Stimulated activated CD8-positive, alpha-beta memory T cell treated with anti-CD3 and anti-CD28 coated beads, Interleukin-15, amount 100 ng/mL, for 24 hours (primary cell): ENCODE data around the gene MAP4.

ENCODE experiments used
- DNase-seq: peaks from one replicate; pipeline ENCODE4 v3.0.0-alpha.2; 2020; ENCODE audit warnings: low read depth

Gene MAP4

DNA sequence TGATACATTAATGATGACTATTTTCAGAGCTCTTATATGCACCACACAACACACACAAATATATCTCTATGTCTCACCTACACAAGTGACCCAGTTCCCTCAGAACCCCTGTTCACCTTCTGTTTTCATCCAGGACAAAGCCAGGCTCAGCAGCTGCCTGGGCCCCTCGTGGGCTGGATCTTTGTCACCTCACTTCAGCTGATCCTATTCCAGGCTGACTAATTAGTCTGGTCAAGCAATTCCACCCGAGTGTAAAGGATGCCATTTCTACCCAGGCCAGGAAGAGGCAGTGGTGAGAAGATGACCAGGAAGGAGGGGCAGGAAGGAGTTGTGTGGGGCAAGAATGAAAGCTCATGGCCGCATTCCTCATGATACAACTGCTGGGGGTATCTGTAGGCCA is 151.0 kb downstream of the MAP4 start:
- DNase-seq = no peak

GRCh38 chr3:47863391-47864128 is 152.7 kb downstream of the MAP4 start:
- no peak for DNase-seq

- DNase-seq = no peak
These were observed 156.1 kb downstream of the MAP4 start for GRCh38 chr3:47859956-47860605.

DNA sequence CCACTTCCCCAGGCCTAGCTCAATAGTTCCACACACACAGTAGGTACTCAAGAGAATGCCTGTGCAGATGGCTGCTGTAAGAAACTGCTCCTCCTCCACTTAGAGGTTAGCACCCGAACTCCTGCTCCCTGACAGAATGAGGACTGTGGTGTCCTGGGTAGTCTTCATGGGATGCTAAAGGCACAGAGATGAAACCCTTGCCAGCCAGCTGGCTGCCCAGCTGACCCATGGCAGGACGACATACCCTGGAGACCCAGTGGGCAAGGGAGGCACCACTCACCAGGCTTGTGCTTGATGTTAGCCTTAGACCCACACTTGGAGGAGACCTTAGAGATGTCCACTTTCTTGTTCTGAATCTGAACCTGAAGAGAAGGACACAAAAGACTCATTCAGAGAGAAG is 159.1 kb downstream of the MAP4 start:
- DNase-seq = no peak

- no peak for DNase-seq
These were observed 159.5 kb downstream of the MAP4 start for GRCh38 chr3:47856669-47857068.

GRCh38 chr3:47855461-47856383 is 160.5 kb downstream of the MAP4 start:
- no peak for DNase-seq

DNA sequence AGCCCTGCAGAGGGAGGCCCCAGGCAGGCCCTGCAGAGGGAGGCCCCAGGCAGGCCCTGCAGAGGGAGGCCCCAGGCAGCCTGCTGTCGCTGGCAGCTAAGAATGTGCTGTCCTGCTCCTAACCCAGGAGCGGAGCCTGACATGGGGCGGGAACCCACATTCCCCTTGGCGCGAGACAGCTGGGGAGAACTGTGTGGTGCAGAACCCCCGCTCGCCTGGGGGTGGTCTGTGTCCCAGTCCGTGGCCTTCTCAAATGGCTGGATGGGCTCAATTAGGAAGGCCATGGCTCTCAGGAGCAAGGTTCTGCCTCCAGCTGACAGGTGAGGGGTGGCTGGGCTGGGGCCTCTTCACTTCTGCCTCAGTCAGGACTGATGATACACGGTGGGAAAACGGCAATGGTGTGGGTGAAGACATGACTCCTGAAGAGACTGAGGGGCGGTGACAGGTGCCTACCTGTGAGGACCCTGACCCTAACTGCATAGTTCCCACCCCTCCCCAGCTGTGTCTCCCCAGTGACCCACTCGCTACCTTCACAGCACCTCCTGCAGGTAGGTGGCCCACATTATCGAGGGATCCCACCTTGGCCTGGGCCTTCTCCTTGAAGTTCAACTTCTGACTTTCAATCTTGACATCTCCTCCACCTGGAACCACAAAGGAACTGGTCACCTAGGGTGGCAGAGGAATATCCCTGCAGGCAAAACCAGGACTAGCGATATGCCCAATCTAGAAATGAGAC is 161.3 kb downstream of the MAP4 start:
- no peak for DNase-seq

DNA sequence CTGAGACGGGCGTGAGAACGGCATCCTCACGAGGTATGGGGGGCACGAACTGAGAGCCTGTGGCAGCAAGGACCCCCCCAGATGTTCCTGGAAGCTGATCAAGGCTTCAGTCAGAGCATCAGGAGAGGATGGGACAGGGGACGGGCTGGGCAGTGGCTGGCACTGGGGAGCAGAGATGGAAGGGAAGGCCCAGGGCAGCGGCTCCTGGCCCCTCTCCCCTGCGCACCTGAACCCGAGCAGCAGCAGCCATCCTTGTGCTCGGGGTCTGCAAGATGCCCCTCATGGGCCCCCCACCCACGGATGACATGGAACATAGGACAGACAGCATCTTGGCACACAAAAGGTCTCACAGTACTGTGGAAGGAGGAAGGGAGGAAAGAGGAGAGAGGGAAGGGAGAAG is 161.9 kb downstream of the MAP4 start:
- DNase-seq = no peak

DNA sequence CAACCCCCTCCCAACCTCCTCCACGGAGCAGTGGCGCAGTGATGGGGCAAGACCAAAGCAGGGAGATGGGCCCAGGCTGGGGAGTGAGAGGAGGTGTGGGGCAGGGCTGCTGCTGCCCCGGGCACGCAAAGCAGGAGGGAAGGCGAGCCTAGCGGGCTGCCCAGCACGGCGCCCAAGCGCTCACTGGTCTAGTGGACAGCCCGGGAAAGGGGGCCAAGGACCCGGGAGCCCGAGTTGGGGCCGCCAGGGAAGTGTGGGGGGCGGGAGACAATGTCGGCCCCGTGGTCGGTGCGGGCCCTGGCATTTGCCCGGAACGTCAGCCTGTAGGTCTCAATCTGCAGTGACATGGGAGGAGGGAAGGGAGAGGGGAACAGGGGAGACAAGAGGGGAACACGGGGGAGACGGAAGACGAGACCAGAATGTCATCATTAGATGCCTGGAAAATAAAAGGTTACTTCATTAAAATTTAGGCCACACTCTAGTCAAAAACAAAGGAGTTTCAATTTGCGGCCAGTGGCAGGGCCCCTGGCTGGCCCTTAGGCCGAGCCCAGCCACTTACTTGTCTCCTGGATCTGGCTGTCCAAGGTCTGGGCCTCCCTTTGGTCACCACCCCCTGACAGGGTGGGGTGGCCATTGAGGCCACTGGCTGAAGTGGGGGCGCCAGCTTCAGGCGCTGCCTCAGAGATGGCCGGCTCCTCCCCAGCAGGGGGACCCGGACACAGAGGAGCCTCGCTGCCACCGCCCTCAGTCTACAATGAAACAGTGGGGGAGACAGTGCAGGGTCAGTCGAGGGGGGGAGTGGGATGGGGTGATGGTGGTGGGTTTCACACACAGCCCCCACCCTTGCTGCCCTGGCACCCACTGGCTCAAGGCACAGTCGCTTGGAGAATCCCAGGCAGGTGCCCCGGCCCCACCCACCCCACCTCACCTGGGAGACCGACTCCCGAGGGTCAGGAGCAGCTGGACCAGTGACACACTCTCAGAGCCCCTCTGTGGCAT is 163.3 kb downstream of the MAP4 start:
- no peak for DNase-seq

- no peak for DNase-seq
These were observed 164.2 kb downstream of the MAP4 start for GRCh38 chr3:47851888-47852603.

- no peak for DNase-seq
These were observed 165.4 kb downstream of the MAP4 start for GRCh38 chr3:47850564-47851410.

GRCh38 chr3:47849699-47850563 is 166.3 kb downstream of the MAP4 start:
- DNase-seq = no peak

DNA sequence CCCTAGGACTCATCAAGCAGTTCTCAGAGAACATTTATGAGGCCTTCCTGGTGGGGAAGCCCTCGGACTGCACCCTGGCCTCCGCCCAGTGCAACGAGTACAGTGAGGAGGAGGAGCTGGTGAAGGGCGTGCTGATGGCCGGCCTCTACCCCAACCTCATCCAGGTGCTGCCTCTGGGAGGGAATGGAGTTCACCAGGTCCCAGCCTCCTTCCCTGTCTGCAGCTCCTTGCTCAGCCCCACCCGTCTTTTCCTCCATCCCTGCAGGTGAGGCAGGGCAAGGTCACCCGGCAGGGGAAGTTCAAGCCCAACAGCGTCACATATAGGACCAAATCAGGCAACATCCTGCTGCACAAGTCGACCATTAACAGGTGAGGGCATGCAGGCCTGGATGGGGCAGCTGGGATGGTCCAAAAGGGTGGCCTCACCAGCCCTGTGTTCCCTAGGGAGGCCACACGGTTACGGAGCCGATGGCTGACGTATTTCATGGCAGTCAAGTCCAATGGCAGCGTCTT is 167.0 kb downstream of the MAP4 start:
- no peak for DNase-seq

- DNase-seq = no peak
These were observed 167.6 kb downstream of the MAP4 start for GRCh38 chr3:47848599-47849117.

DNA sequence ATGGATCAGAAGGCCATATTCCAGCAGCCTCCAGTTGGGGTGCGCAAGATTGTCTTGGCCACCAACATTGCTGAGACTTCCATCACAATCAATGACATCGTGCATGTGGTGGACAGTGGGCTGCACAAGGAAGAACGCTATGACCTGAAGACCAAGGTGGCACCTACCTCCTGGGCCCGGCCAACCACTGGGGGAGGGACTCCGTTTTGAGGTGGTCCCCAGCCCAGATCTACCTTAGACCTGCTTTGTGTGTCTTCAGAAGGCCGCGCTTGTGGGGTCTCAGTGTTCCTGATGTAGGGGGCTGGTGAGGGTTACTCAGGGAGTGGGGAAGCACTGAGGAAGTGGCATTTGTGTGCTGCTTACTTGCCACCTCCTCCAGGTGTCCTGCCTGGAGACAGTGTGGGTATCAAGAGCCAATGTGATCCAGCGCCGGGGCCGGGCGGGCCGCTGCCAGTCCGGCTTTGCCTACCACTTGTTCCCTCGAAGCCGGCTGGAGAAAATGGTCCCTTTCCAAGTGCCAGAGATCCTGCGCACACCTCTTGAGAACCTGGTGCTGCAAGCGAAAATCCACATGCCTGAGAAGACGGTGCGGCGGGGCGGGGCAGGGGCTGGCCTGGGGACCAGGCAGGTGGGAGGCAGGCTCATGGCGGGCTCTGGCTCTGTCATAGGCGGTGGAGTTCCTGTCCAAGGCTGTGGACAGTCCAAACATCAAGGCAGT is 168.3 kb downstream of the MAP4 start:
- no peak for DNase-seq

DNA sequence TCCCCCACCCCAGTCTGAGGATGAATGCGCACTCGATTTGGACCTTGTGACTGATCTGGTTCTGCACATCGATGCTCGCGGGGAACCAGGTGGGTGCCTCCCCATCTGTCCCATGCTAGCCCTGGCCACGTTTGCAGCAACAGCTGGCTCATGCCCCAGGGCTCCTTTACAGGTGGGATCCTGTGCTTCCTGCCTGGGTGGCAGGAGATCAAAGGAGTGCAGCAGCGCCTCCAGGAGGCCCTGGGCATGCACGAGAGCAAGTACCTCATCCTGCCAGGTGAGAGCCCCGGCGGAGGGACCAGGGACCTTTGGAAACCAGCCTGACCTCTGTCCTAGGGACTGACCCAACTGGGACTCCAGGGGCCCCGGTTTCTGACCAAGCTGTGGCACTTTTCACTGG is 169.0 kb downstream of the MAP4 start:
- DNase-seq = no peak

- no peak for DNase-seq
These were observed 169.4 kb downstream of the MAP4 start for GRCh38 chr3:47846880-47847248.
